ENCODE data around the gene SRCIN1. TPM values are rescaled to one million over a fixed set of nuclear protein-coding genes. Genes with fewer than 3 reads are reported as not detected.

Gene SRCIN1
- total RNA-seq, 2 donors from 2014 or later, result 0.52 to 1.1 TPM

DNA sequence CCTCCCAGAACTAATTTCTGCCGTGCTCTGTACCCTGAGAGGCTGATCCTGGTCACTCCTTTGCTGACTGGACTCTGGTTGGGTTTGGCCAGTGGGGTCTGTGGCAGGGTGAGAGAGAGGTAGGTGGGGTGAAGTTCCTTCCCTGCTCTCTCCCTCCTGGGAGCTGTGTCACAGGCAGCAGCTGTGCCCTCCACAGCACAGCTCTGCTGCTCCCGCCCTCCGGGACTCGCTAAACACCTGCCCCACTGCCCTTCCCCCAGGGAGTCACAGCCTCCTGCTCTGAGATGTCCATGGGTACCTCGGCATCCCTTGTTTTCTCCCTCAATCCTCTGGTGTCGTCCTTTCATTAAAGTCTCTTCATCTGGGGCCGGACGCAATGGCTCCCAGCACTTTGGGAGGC is 66.4 kb downstream of the SRCIN1 start:
- Histone ChIP-seq H3K9me3 (no peaks in the 10 kb centered on the region), H3K4me1 (no peaks in the 10 kb centered on the region), H3K27ac (no peak overlapping the region), H3K4me3 (no peak overlapping the region), H3K27me3 (no peaks in the 10 kb centered on the region), H3K36me3 (no peaks in the 10 kb centered on the region)
- no peak for DNase-seq (ENCODE audit: low spot score)
- TF ChIP-seq, protein P1, sequence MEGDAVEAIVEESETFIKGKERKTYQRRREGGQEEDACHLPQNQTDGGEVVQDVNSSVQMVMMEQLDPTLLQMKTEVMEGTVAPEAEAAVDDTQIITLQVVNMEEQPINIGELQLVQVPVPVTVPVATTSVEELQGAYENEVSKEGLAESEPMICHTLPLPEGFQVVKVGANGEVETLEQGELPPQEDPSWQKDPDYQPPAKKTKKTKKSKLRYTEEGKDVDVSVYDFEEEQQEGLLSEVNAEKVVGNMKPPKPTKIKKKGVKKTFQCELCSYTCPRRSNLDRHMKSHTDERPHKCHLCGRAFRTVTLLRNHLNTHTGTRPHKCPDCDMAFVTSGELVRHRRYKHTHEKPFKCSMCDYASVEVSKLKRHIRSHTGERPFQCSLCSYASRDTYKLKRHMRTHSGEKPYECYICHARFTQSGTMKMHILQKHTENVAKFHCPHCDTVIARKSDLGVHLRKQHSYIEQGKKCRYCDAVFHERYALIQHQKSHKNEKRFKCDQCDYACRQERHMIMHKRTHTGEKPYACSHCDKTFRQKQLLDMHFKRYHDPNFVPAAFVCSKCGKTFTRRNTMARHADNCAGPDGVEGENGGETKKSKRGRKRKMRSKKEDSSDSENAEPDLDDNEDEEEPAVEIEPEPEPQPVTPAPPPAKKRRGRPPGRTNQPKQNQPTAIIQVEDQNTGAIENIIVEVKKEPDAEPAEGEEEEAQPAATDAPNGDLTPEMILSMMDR (IDR thresholded peaks at IDR 0.05), result no peak

DNA sequence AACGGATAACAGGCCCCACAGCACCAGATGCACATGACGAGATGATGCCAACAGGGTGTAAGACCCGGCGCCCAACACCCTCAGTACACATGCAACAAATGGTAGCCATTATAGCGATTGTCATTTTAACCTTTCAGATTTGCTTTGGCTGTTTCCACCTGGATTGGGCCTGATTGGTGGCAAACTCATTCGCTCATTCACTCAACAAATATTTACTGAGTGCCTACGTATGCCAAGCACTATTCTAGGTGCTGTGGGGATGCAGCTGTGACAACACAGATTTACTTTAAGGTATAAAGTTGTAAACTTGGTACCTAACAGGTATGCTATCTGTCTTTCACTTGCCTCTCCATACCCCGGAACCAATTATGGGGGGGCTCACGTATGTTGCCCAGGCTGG is 66.8 kb downstream of the SRCIN1 start:
- Histone ChIP-seq H3K27me3 (no peaks in the 10 kb centered on the region), H3K27ac (no peak overlapping the region), H3K9me3 (no peaks in the 10 kb centered on the region), H3K4me1 (no peaks in the 10 kb centered on the region), H3K4me3 (no peak overlapping the region), H3K36me3 (no peaks in the 10 kb centered on the region)
- no peak for DNase-seq (ENCODE audit: low spot score)
- TF ChIP-seq, protein P1 (IDR thresholded peaks at IDR 0.05), result no peak

DNA sequence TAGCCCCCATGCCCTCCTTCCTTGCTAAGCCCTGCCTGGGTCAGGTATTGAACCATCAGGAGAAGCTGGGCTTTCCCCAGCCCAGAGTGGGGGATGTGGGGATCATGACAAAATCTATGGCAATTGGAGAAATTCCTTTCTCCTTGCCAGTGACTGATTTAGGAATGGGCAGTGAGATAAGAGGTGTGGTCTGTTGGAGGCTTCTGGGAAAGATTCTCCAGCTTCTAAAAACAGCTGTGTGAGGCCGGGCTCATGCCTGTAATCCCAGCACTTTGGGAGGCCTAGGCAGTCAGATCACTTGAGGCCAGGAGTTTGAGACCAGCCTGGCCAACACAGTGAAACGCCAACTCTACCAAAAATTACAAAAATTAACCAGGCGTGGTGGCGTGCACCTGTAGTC is 69.1 kb downstream of the SRCIN1 start:
- Histone ChIP-seq H3K27me3 (no peaks in the 10 kb centered on the region), H3K27ac (no peak overlapping the region), H3K36me3 (no peaks in the 10 kb centered on the region), H3K4me1 (no peaks in the 10 kb centered on the region), H3K4me3 (no peak overlapping the region), H3K9me3 (no peaks in the 10 kb centered on the region)
- TF ChIP-seq, protein P1 (IDR thresholded peaks at IDR 0.05), result no peak
- DNase-seq (ENCODE audit: low spot score), result no peak

DNA sequence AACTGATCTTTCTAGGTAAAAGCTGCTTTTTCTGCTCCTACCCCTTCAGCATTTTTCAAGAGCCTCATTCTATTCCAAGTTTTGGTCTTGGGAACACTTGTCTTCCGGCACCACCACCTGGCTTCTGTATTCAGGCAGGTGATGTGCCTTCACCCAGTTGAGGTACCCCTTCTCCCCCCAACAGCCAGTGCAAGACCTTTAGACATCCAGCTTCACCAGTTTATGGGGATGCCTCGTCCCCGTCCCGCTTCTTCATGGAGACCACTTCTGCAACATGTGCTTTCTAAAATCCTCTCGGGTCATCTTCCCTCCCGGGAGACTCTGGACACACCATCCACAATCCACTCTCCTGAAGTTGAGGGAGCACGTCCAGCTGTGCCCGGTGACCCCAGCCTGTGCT is 69.9 kb downstream of the SRCIN1 start:
- H3K4me1 ChIP-seq, result no peaks in the 10 kb centered on the region
- H3K27me3 ChIP-seq, result no peaks in the 10 kb centered on the region
- H3K27ac ChIP-seq, result no peak overlapping the region
- no peak overlapping the region for H3K4me3 ChIP-seq
- H3K9me3 ChIP-seq, result no peaks in the 10 kb centered on the region
- no peak for DNase-seq (ENCODE audit: low spot score)
- TF ChIP-seq, protein P1 (IDR thresholded peaks at IDR 0.05), result no peak
- no peaks in the 10 kb centered on the region for H3K36me3 ChIP-seq

DNA sequence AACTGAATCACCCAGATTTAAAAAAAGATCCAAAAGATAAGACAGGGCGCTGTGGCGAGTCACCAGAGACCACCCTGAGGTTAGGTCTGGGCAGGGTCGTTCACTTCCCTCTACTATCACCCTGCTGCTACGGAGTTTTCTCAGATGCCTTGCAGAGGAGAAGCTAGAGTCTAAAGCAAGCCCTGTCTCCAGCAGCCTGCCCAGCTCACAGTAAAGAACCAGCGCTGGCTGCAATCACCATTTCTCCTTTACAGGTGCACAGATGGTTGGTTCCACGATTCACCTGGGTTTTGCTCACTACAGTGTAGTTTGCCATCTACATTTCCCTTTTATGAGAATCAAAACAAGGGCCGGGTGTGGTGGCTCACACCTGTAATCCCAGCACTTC is 71.3 kb downstream of the SRCIN1 start:
- DNase-seq (ENCODE audit: low spot score), result no peak
- no peaks in the 10 kb centered on the region for H3K4me1 ChIP-seq
- TF ChIP-seq, protein P1 (IDR thresholded peaks at IDR 0.05), result no peak
- H3K27me3 ChIP-seq, result no peaks in the 10 kb centered on the region
- H3K36me3 ChIP-seq, result no peaks in the 10 kb centered on the region
- H3K27ac ChIP-seq, result no peak overlapping the region
- no peaks in the 10 kb centered on the region for H3K9me3 ChIP-seq
- H3K4me3 ChIP-seq, result no peak overlapping the region

DNA sequence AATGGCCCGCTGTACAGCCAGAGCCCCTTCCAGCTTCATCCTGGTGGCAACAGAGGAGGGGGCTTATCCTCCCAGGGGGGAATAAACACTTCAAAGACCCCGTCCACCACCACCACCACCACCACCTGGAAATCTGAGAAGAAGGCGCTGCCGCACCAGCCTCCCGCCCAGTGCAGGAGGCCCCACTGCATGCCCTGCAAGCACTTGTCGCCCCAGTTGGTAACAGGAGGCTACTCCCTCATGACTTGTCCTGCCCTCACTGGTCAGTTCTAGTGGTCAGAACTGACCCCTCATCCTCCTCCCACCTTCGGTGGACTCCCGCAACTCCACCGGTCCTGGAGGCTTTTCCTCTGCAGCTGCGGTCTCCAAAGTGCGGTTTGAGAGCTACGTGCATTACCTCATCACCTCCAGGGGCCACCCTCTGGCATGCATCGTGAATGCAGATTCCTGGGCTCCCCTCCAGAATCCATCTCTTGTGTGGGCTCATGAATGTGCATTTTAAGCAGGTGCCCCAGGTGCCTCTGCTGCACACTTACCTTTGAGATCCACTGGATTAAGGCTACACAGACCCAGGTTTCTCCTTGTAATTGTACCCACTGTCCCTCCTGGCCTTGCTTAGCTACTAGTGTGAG is 71.8 kb downstream of the SRCIN1 start:
- no peaks in the 10 kb centered on the region for H3K27me3 ChIP-seq
- H3K36me3 ChIP-seq, result no peaks in the 10 kb centered on the region
- no peak for DNase-seq (ENCODE audit: low spot score)
- no peaks in the 10 kb centered on the region for H3K4me1 ChIP-seq
- H3K27ac ChIP-seq, result no peak overlapping the region
- H3K4me3 ChIP-seq, result no peak overlapping the region
- H3K9me3 ChIP-seq, result no peaks in the 10 kb centered on the region
- TF ChIP-seq, protein P1 (IDR thresholded peaks at IDR 0.05), result no peak

All from right atrium auricular region (tissue), 2 donors.